Measurements from ENCODE around the gene PPTC7.

Gene PPTC7

GRCh38 chr12:110583137-110584059 lies at the start of gene PPTC7:
PPTC7 (minus strand) TSS chr12:110583318; CDS start chr12:110583031, 287 bp downstream.
- H3K9me3 ChIP-seq (ENCODE audit: control insufficient read depth, insufficient read depth, low read length), result no peaks in the 10 kb centered on the region
- H3K27me3 ChIP-seq (ENCODE audit: control insufficient read depth, insufficient read depth, low read length), result no peaks in the 10 kb centered on the region
- H3K27ac ChIP-seq (ENCODE audit: low read depth, low read length), result peak within 1 kb of the TSS; percentile 44
- peaks cover 26% of the 10 kb centered on the region for H3K4me1 ChIP-seq (ENCODE audit: control insufficient read depth, insufficient read depth, low read length)
- H3K4me3 ChIP-seq (ENCODE audit: low read depth, low read length), result peak within 1 kb of the TSS; percentile 84
- H3K9ac ChIP-seq (ENCODE audit: low read depth, low read length), result peak within 1 kb of the TSS; percentile 57
- no peaks in the 10 kb centered on the region for H3K36me3 ChIP-seq (ENCODE audit: control insufficient read depth, insufficient read depth, low read length)

- Histone ChIP-seq H3K9ac (ENCODE audit: low read depth, low read length) (no peak overlapping the region), H3K4me1 (ENCODE audit: control insufficient read depth, insufficient read depth, low read length) (no peaks in the 10 kb centered on the region), H3K4me3 (ENCODE audit: low read depth, low read length) (no peak overlapping the region), H3K27me3 (ENCODE audit: control insufficient read depth, insufficient read depth, low read length) (no peaks in the 10 kb centered on the region), H3K36me3 (ENCODE audit: control insufficient read depth, insufficient read depth, low read length) (peaks cover 3% of the 10 kb centered on the region; the same call in 1 of the 2 replicates), H3K27ac (ENCODE audit: low read depth, low read length) (no peak overlapping the region), H3K9me3 (ENCODE audit: control insufficient read depth, insufficient read depth, low read length) (no peaks in the 10 kb centered on the region)
Measured at GRCh38 chr12:110627500-110628195, 44.5 kb upstream of the PPTC7 start.

- Histone ChIP-seq H3K27me3 (ENCODE audit: control insufficient read depth, insufficient read depth, low read length) (no peaks in the 10 kb centered on the region), H3K4me3 (ENCODE audit: low read depth, low read length) (no peak overlapping the region), H3K4me1 (ENCODE audit: control insufficient read depth, insufficient read depth, low read length) (no peaks in the 10 kb centered on the region), H3K9ac (ENCODE audit: low read depth, low read length) (no peak overlapping the region), H3K9me3 (ENCODE audit: control insufficient read depth, insufficient read depth, low read length) (no peaks in the 10 kb centered on the region), H3K36me3 (ENCODE audit: control insufficient read depth, insufficient read depth, low read length) (no peaks in the 10 kb centered on the region), H3K27ac (ENCODE audit: low read depth, low read length) (no peak overlapping the region)
Measured at GRCh38 chr12:110622582-110622981, 39.5 kb upstream of the PPTC7 start.

GRCh38 chr12:110619534-110619953 lies 36.4 kb upstream of the PPTC7 start:
- H3K36me3 ChIP-seq (ENCODE audit: control insufficient read depth, insufficient read depth, low read length), result no peaks in the 10 kb centered on the region
- no peaks in the 10 kb centered on the region for H3K9me3 ChIP-seq (ENCODE audit: control insufficient read depth, insufficient read depth, low read length)
- H3K4me3 ChIP-seq (ENCODE audit: low read depth, low read length), result no peak overlapping the region
- H3K27ac ChIP-seq (ENCODE audit: low read depth, low read length), result no peak overlapping the region
- H3K27me3 ChIP-seq (ENCODE audit: control insufficient read depth, insufficient read depth, low read length), result no peaks in the 10 kb centered on the region
- H3K4me1 ChIP-seq (ENCODE audit: control insufficient read depth, insufficient read depth, low read length), result 0 out of 2 replicates have a peak, but pooled peaks cover 2% of the 10 kb centered on the region
- no peak overlapping the region for H3K9ac ChIP-seq (ENCODE audit: low read depth, low read length)

- no peaks in the 10 kb centered on the region for H3K27me3 ChIP-seq (ENCODE audit: control insufficient read depth, insufficient read depth, low read length)
- H3K4me3 ChIP-seq (ENCODE audit: low read depth, low read length), result no peak overlapping the region
- no peaks in the 10 kb centered on the region for H3K36me3 ChIP-seq (ENCODE audit: control insufficient read depth, insufficient read depth, low read length)
- no peak overlapping the region for H3K9ac ChIP-seq (ENCODE audit: low read depth, low read length)
- no peaks in the 10 kb centered on the region for H3K9me3 ChIP-seq (ENCODE audit: control insufficient read depth, insufficient read depth, low read length)
- H3K4me1 ChIP-seq (ENCODE audit: control insufficient read depth, insufficient read depth, low read length), result 0 out of 2 replicates have a peak, but pooled peaks cover 4% of the 10 kb centered on the region
- H3K27ac ChIP-seq (ENCODE audit: low read depth, low read length), result no peak overlapping the region
Measured at GRCh38 chr12:110616471-110617115, 33.5 kb upstream of the PPTC7 start.

- Histone ChIP-seq H3K27me3 (ENCODE audit: control insufficient read depth, insufficient read depth, low read length) (no peaks in the 10 kb centered on the region), H3K4me1 (ENCODE audit: control insufficient read depth, insufficient read depth, low read length) (0 out of 2 replicates have a peak, but pooled peaks cover 4% of the 10 kb centered on the region), H3K9me3 (ENCODE audit: control insufficient read depth, insufficient read depth, low read length) (no peaks in the 10 kb centered on the region), H3K4me3 (ENCODE audit: low read depth, low read length) (no peak overlapping the region), H3K9ac (ENCODE audit: low read depth, low read length) (no peak overlapping the region), H3K27ac (ENCODE audit: low read depth, low read length) (no peak overlapping the region), H3K36me3 (ENCODE audit: control insufficient read depth, insufficient read depth, low read length) (no peaks in the 10 kb centered on the region)
Measured at GRCh38 chr12:110615171-110615570, 32.1 kb upstream of the PPTC7 start.

- Histone ChIP-seq H3K4me3 (ENCODE audit: low read depth, low read length) (peak within 1 kb of the TSS; percentile 75), H3K9ac (ENCODE audit: low read depth, low read length) (peak within 1 kb of the TSS; percentile 39; the same call in 1 of the 2 replicates), H3K27me3 (ENCODE audit: control insufficient read depth, insufficient read depth, low read length) (no peaks in the 10 kb centered on the region), H3K9me3 (ENCODE audit: control insufficient read depth, insufficient read depth, low read length) (no peaks in the 10 kb centered on the region), H3K27ac (ENCODE audit: low read depth, low read length) (no peak within 1 kb of the TSS), H3K4me1 (ENCODE audit: control insufficient read depth, insufficient read depth, low read length) (0 out of 2 replicates have a peak, but pooled peaks cover 4% of the 10 kb centered on the region), H3K36me3 (ENCODE audit: control insufficient read depth, insufficient read depth, low read length) (no peaks in the 10 kb centered on the region)
Measured at GRCh38 chr12:110613771-110614684, 30.9 kb upstream of the PPTC7 start, which contains the start of gene TCTN1. TCTN1 (plus strand) TSS chr12:110614129; CDS start chr12:110614183, 54 bp downstream.

- Histone ChIP-seq H3K9me3 (ENCODE audit: control insufficient read depth, insufficient read depth, low read length) (no peaks in the 10 kb centered on the region), H3K27me3 (ENCODE audit: control insufficient read depth, insufficient read depth, low read length) (no peaks in the 10 kb centered on the region), H3K9ac (ENCODE audit: low read depth, low read length) (peak overlapping the region; percentile 39; the same call in 1 of the 2 replicates), H3K36me3 (ENCODE audit: control insufficient read depth, insufficient read depth, low read length) (no peaks in the 10 kb centered on the region), H3K4me3 (ENCODE audit: low read depth, low read length) (peak overlapping the region; percentile 75), H3K27ac (ENCODE audit: low read depth, low read length) (no peak overlapping the region), H3K4me1 (ENCODE audit: control insufficient read depth, insufficient read depth, low read length) (0 out of 2 replicates have a peak, but pooled peaks cover 4% of the 10 kb centered on the region)
Measured at GRCh38 chr12:110613071-110613770, 30.1 kb upstream of the PPTC7 start.

- no peaks in the 10 kb centered on the region for H3K36me3 ChIP-seq (ENCODE audit: control insufficient read depth, insufficient read depth, low read length)
- H3K9ac ChIP-seq (ENCODE audit: low read depth, low read length), result no peak overlapping the region
- no peaks in the 10 kb centered on the region for H3K27me3 ChIP-seq (ENCODE audit: control insufficient read depth, insufficient read depth, low read length)
- H3K4me3 ChIP-seq (ENCODE audit: low read depth, low read length), result no peak overlapping the region
- H3K4me1 ChIP-seq (ENCODE audit: control insufficient read depth, insufficient read depth, low read length), result no peaks in the 10 kb centered on the region
- H3K9me3 ChIP-seq (ENCODE audit: control insufficient read depth, insufficient read depth, low read length), result no peaks in the 10 kb centered on the region
- no peak overlapping the region for H3K27ac ChIP-seq (ENCODE audit: low read depth, low read length)
Measured at GRCh38 chr12:110606253-110606611, 23.1 kb upstream of the PPTC7 start.

All from HUES48 (cell line).